ENCODE data around the gene MAP3K14.
"Not testable (repeated sequence)": the region's sequence is repeated elsewhere in the genome, so short reads cannot be mapped to it uniquely, and the experiment has no call there.

GRCh38 chr17:45253237-45253636 lies 63.6 kb downstream of the MAP3K14 start:
- TF ChIP-seq SIX5 (IDR thresholded peaks at IDR 0.05; ENCODE audit: low read depth, low read length, severe bottlenecking); POLR2A (IDR thresholded peaks at IDR 0.05; ENCODE audit: low read depth, low read length); MEF2A (IDR thresholded peaks at IDR 0.05; ENCODE audit: insufficient read depth, low read depth, low read length); CREB1 (IDR thresholded peaks at IDR 0.05; ENCODE audit: low read depth); POLR2AphosphoS5 (IDR thresholded peaks at IDR 0.05; ENCODE audit: low read length); CTCF (IDR thresholded peaks at IDR 0.05 in 2 of 3, conservative IDR thresholded peaks at IDR 0.05 in 1 of 3; ENCODE audit: control insufficient read depth in 2 of 3, extremely low read depth in 1 of 3, insufficient read depth in 1 of 3, low read depth in 3 of 3, low read length in 3 of 3); NFXL1 (IDR thresholded peaks at IDR 0.05; ENCODE audit: borderline replicate concordance); RBBP5 (conservative IDR thresholded peaks at IDR 0.05); BRCA1 (IDR thresholded peaks at IDR 0.05; ENCODE audit: low read depth, low read length); CREM (IDR thresholded peaks at IDR 0.05; ENCODE audit: low read depth); ELK1 (IDR thresholded peaks at IDR 0.05; ENCODE audit: low read depth, low read length); RCOR1 (conservative IDR thresholded peaks at IDR 0.05; ENCODE audit: low read depth, low read length); TAF1 (IDR thresholded peaks at IDR 0.05; ENCODE audit: borderline replicate concordance, low read depth, low read length): not testable (repeated sequence)
- TF ChIP-seq, protein P1, sequence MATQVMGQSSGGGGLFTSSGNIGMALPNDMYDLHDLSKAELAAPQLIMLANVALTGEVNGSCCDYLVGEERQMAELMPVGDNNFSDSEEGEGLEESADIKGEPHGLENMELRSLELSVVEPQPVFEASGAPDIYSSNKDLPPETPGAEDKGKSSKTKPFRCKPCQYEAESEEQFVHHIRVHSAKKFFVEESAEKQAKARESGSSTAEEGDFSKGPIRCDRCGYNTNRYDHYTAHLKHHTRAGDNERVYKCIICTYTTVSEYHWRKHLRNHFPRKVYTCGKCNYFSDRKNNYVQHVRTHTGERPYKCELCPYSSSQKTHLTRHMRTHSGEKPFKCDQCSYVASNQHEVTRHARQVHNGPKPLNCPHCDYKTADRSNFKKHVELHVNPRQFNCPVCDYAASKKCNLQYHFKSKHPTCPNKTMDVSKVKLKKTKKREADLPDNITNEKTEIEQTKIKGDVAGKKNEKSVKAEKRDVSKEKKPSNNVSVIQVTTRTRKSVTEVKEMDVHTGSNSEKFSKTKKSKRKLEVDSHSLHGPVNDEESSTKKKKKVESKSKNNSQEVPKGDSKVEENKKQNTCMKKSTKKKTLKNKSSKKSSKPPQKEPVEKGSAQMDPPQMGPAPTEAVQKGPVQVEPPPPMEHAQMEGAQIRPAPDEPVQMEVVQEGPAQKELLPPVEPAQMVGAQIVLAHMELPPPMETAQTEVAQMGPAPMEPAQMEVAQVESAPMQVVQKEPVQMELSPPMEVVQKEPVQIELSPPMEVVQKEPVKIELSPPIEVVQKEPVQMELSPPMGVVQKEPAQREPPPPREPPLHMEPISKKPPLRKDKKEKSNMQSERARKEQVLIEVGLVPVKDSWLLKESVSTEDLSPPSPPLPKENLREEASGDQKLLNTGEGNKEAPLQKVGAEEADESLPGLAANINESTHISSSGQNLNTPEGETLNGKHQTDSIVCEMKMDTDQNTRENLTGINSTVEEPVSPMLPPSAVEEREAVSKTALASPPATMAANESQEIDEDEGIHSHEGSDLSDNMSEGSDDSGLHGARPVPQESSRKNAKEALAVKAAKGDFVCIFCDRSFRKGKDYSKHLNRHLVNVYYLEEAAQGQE (IDR thresholded peaks at IDR 0.05; ENCODE audit: low read depth, low read length), result not testable (repeated sequence)

All from GM12878 (cell line).